OCI-LY7 (cell line): ENCODE measurements around the gene FOXE1.

Experiments used
- EZH2phosphoT487 ChIP-seq: fragments of 200-600 bp; sonication (generic); IDR thresholded peaks from 2 replicates; pipeline ENCODE4 v1.6.1; 2018; ENCODE audit warnings: low read depth, borderline replicate concordance, mild to moderate bottlenecking, mixed run types, antibody characterized with exemption, low read length, moderate library complexity, mixed read lengths
- TF ChIP-seq, protein P1 (sequence below): fragments of 200-600 bp; sonication (generic); conservative IDR thresholded peaks from 2 replicates; pipeline ENCODE4 v1.5.1; 2014; ENCODE audit warnings: mild to moderate bottlenecking, antibody characterized with exemption, low read length, moderate library complexity, mixed read lengths

DNA sequence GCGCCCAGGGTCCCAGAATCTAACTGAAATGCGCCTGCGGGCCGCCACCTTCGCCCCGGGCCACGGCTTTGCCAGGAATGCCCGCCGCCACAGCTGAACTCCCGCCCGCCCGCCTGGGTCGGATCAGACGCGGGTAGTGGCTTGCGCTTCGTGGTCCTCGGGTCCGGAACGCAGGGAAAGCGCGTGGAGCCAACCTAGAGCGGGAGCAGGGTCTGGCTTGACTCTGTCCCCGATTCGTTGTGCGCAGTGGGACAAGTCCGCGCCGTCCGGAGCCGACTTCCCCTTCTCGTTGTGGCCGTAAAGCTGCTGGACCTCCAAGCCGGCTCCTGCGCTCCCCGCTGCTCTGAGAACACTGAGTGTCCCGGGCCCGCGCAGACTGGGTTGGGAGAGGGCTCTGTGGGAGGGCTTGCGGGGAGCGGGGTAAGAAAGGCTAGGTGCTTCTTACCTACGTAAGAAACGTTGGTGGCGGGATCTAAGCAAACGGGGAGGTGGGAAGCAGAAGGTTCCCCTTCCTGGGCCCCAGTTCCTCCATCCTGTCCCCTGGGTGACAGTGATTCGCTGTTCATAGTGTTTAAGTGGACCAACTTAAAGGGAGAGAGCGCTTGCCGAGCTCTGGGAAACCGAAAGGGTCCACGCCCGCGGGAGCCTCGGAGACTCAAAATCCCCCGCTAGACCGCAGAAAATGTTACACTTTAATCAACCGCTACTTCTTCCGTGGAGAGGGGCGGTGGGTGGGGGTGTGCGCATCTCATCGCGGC is 4.4 kb upstream of the FOXE1 start:
- TF ChIP-seq, protein P1, sequence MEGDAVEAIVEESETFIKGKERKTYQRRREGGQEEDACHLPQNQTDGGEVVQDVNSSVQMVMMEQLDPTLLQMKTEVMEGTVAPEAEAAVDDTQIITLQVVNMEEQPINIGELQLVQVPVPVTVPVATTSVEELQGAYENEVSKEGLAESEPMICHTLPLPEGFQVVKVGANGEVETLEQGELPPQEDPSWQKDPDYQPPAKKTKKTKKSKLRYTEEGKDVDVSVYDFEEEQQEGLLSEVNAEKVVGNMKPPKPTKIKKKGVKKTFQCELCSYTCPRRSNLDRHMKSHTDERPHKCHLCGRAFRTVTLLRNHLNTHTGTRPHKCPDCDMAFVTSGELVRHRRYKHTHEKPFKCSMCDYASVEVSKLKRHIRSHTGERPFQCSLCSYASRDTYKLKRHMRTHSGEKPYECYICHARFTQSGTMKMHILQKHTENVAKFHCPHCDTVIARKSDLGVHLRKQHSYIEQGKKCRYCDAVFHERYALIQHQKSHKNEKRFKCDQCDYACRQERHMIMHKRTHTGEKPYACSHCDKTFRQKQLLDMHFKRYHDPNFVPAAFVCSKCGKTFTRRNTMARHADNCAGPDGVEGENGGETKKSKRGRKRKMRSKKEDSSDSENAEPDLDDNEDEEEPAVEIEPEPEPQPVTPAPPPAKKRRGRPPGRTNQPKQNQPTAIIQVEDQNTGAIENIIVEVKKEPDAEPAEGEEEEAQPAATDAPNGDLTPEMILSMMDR = no peak
- no peak for TF ChIP-seq EZH2phosphoT487
